ENCODE measurements around the gene UPF3B.

GRCh38 chrX:119871245-119871598 lies 18.5 kb upstream of the UPF3B start:
- TF ChIP-seq, protein P1, sequence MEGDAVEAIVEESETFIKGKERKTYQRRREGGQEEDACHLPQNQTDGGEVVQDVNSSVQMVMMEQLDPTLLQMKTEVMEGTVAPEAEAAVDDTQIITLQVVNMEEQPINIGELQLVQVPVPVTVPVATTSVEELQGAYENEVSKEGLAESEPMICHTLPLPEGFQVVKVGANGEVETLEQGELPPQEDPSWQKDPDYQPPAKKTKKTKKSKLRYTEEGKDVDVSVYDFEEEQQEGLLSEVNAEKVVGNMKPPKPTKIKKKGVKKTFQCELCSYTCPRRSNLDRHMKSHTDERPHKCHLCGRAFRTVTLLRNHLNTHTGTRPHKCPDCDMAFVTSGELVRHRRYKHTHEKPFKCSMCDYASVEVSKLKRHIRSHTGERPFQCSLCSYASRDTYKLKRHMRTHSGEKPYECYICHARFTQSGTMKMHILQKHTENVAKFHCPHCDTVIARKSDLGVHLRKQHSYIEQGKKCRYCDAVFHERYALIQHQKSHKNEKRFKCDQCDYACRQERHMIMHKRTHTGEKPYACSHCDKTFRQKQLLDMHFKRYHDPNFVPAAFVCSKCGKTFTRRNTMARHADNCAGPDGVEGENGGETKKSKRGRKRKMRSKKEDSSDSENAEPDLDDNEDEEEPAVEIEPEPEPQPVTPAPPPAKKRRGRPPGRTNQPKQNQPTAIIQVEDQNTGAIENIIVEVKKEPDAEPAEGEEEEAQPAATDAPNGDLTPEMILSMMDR (IDR thresholded peaks at IDR 0.05; ENCODE audit: extremely low read depth in 1 of 2, insufficient read depth in 1 of 2, low read depth in 1 of 2, low read length in 2 of 2): no peak
- TF ChIP-seq POLR2AphosphoS5 (IDR thresholded peaks at IDR 0.05; ENCODE audit: insufficient read depth, low read depth, low read length) (no peak), FOS (IDR thresholded peaks at IDR 0.05; ENCODE audit: borderline replicate concordance, insufficient read depth, low read length) (no peak), POLR2A (IDR thresholded peaks at IDR 0.05; ENCODE audit: low read depth, low read length) (no peak)

All from endothelial cell of umbilical vein (primary cell).